PC-9 (cell line): ENCODE data around the gene TMEM117. TPM values are rescaled to one million over a fixed set of nuclear protein-coding genes. Genes with fewer than 3 reads are reported as not detected.

Source experiments
- BruUV-seq: library from RNA; stranded (reverse); fragments of 400-500 nt; replicated peaks from 2 replicates; lab custom pipeline; 2021; lab: Mats Ljungman, UMichigan
- CTCF ChIA-PET: fragments of 300-600 bp; sonication (Branson Sonifier 250); formaldehyde crosslinking; loops from one replicate; lab custom pipeline; 2022; ENCODE audit warnings: antibody characterized with exemption; lab: Charles Lee
- POLR2A ChIA-PET: fragments of 300-600 bp; sonication (Branson Sonifier 250); formaldehyde crosslinking; loops from one replicate; lab custom pipeline; 2022; ENCODE audit warnings: antibody characterized with exemption; ENCODE audit not compliant: unreplicated experiment; lab: Charles Lee
- DNase-seq, 2 experiments: peaks; one replicate each; pipeline versions ENCODE4 v3.0.0 to v3.0.0-alpha.2; 2015 to 2022; ENCODE audit warnings: mixed read lengths in 1 of 2
- H2AFZ ChIP-seq: fragments of 200-600 bp; sonication (generic); 2 replicates; pipeline ENCODE4 v1.8.1; 2017; ENCODE audit warnings: antibody characterized with exemption
- H3F3A ChIP-seq: fragments of 200-600 bp; sonication (generic); 2 replicates; pipeline ENCODE4 v1.8.1; 2017; ENCODE audit warnings: antibody characterized with exemption, mild to moderate bottlenecking, low read depth; ENCODE audit not compliant: insufficient read depth
- H3K27ac ChIP-seq: fragments of 200-600 bp; sonication (generic); 2 replicates; pipeline ENCODE4 v1.6.1; 2016; ENCODE audit warnings: mixed run types
- H3K27me3 ChIP-seq: fragments of 200-600 bp; sonication (generic); 2 replicates; pipeline ENCODE4 v1.6.1; 2016; ENCODE audit warnings: low read depth, mixed run types; ENCODE audit not compliant: insufficient read depth
- H3K36me3 ChIP-seq: fragments of 200-600 bp; sonication (generic); 2 replicates; pipeline ENCODE4 v1.6.1; 2016; ENCODE audit warnings: low read depth, mixed run types
- H3K4me1 ChIP-seq: fragments of 200-600 bp; sonication (generic); replicated peaks from 2 replicates; pipeline ENCODE4 v1.6.1; 2016; ENCODE audit warnings: mixed run types; ENCODE audit not compliant: insufficient read depth
- H3K4me2 ChIP-seq: fragments of 200-600 bp; sonication (generic); 2 replicates; pipeline ENCODE4 v1.6.1; 2017; ENCODE audit warnings: mixed run types
- H3K4me3 ChIP-seq: fragments of 200-600 bp; sonication (generic); 2 replicates; pipeline ENCODE4 v1.6.1; 2016; ENCODE audit warnings: mixed run types
- H3K79me2 ChIP-seq: fragments of 200-600 bp; sonication (generic); 2 replicates; pipeline ENCODE4 v1.6.1; 2017; ENCODE audit warnings: low read depth, mixed run types
- H3K9me2 ChIP-seq: fragments of 200-600 bp; sonication (generic); 2 replicates; pipeline ENCODE4 v1.8.1; 2017; ENCODE audit warnings: mild to moderate bottlenecking; ENCODE audit not compliant: insufficient read depth
- H3K9me3 ChIP-seq: fragments of 200-600 bp; sonication (generic); 2 replicates; pipeline ENCODE4 v1.8.1; 2016; ENCODE audit warnings: low read depth; ENCODE audit not compliant: insufficient read depth
- H4K20me1 ChIP-seq: fragments of 200-600 bp; sonication (generic); 2 replicates; pipeline ENCODE4 v1.8.1; 2017; ENCODE audit not compliant: insufficient read depth
- CTCF ChIP-seq: fragments of 200-600 bp; sonication (generic); conservative IDR thresholded peaks from 2 replicates; pipeline ENCODE4 v1.6.1; 2017; ENCODE audit warnings: mixed run types, antibody characterized with exemption, mild to moderate bottlenecking, moderate library complexity
- EZH2 ChIP-seq: fragments of 200-600 bp; sonication (generic); IDR thresholded peaks from 2 replicates; pipeline ENCODE4 v1.8.0; 2017; ENCODE audit warnings: antibody characterized with exemption, low read depth
- intact Hi-C: fragments of 100-400 bp; cut with micrococcal nuclease; formaldehyde crosslinking; loops from one replicate; pipeline ENCODE4 v1.10.0; 2022; ENCODE audit not compliant: unreplicated experiment
- total RNA-seq: library from RNA; stranded (reverse); gene quantifications from 2 replicates; pipeline ENCODE4 v1.2.3, GENCODE V29; 2021

The TMEM117 gene
- total RNA-seq, 1 experiment from 2014 or later = 2.0 TPM

GRCh38 chr12:43964033-43964432 lies 128.2 kb downstream of the TMEM117 start:
- no peaks in the 10 kb centered on the region for H3K36me3 ChIP-seq
- intact Hi-C loops = no loop called here
- H3K4me3 ChIP-seq = no peak overlapping the region
- no peak overlapping the region for H3K4me2 ChIP-seq
- H3K27ac ChIP-seq = no peak overlapping the region
- ChIA-PET CTCF (no interaction called here), POLR2A (no interaction called here)
- DNase-seq = no peak
- no peaks in the 10 kb centered on the region for H3K9me3 ChIP-seq
- no TSS peak for BruUV-seq
- H3F3A ChIP-seq = no peaks in the 10 kb centered on the region
- no peaks in the 10 kb centered on the region for H3K79me2 ChIP-seq
- no peaks in the 10 kb centered on the region for H3K27me3 ChIP-seq
- no peaks in the 10 kb centered on the region for H3K9me2 ChIP-seq
- no peaks in the 10 kb centered on the region for H4K20me1 ChIP-seq
- no peak overlapping the region for H2AFZ ChIP-seq
- TF ChIP-seq CTCF (no peak), EZH2 (no peak)
- H3K4me1 ChIP-seq = no peaks in the 10 kb centered on the region

- Histone ChIP-seq H3K27me3 (no peaks in the 10 kb centered on the region), H3K36me3 (no peaks in the 10 kb centered on the region), H3F3A (no peaks in the 10 kb centered on the region), H3K9me2 (no peaks in the 10 kb centered on the region), H3K4me1 (no peaks in the 10 kb centered on the region), H4K20me1 (no peaks in the 10 kb centered on the region), H3K27ac (no peak overlapping the region), H3K4me3 (no peak overlapping the region), H3K4me2 (no peak overlapping the region), H3K9me3 (no peaks in the 10 kb centered on the region), H2AFZ (no peak overlapping the region), H3K79me2 (no peaks in the 10 kb centered on the region)
- ChIA-PET CTCF (no interaction called here), POLR2A (no interaction called here)
- DNase-seq = no peak
- intact Hi-C loops = no loop called here
- TF ChIP-seq CTCF (no peak), EZH2 (no peak)
- no TSS peak for BruUV-seq
Observed at GRCh38 chr12:43964961-43965360, 129.1 kb downstream of the TMEM117 start.

- H3K4me2 ChIP-seq = no peak overlapping the region
- H3F3A ChIP-seq = no peaks in the 10 kb centered on the region
- H3K36me3 ChIP-seq = no peaks in the 10 kb centered on the region
- CTCF ChIA-PET = no interaction called here
- H2AFZ ChIP-seq = no peak overlapping the region
- no peaks in the 10 kb centered on the region for H3K4me1 ChIP-seq
- DNase-seq = no peak
- no peaks in the 10 kb centered on the region for H3K9me2 ChIP-seq
- intact Hi-C loops = no loop called here
- H4K20me1 ChIP-seq = no peaks in the 10 kb centered on the region
- H3K79me2 ChIP-seq = no peaks in the 10 kb centered on the region
- no peak for TF ChIP-seq EZH2
- no peak for TF ChIP-seq CTCF
- no TSS peak for BruUV-seq
- H3K27me3 ChIP-seq = no peaks in the 10 kb centered on the region
- H3K27ac ChIP-seq = no peak overlapping the region
- POLR2A ChIA-PET = no interaction called here
- no peak overlapping the region for H3K4me3 ChIP-seq
- H3K9me3 ChIP-seq = no peaks in the 10 kb centered on the region
Observed at GRCh38 chr12:43965899-43966298, 130.0 kb downstream of the TMEM117 start.
